Calu3 (cell line): ENCODE results near the gene CTXN1. TPM values are rescaled to one million over a fixed set of nuclear protein-coding genes. Genes with fewer than 3 reads are reported as not detected.

Experiments used
- BruUV-seq: library from RNA; stranded (reverse); fragments of 400-500 nt; replicated peaks from 2 replicates; lab custom pipeline; 2021; lab: Mats Ljungman, UMichigan
- CTCF ChIA-PET: fragments of 300-600 bp; sonication (Branson Sonifier 250); formaldehyde crosslinking; loops from one replicate; lab custom pipeline; 2022; ENCODE audit warnings: antibody characterized with exemption; lab: Charles Lee
- DNase-seq: peaks from one replicate; pipeline ENCODE4 v3.0.0; 2022
- H3K27ac Mint-ChIP-seq: one replicate; pipeline ENCODE4 v1.8.0; 2022; ENCODE audit warnings: mixed read lengths; ENCODE audit not compliant: unreplicated experiment
- H3K27me3 Mint-ChIP-seq: one replicate; pipeline ENCODE4 v1.8.0; 2022; ENCODE audit warnings: mixed read lengths; ENCODE audit not compliant: unreplicated experiment
- H3K36me3 Mint-ChIP-seq: one replicate; pipeline ENCODE4 v1.8.0; 2022; ENCODE audit warnings: mild to moderate bottlenecking, moderate library complexity, mixed read lengths; ENCODE audit not compliant: insufficient read depth, unreplicated experiment
- H3K4me1 Mint-ChIP-seq: one replicate; pipeline ENCODE4 v1.8.0; 2022; ENCODE audit warnings: mild to moderate bottlenecking, low read depth, mixed read lengths; ENCODE audit not compliant: unreplicated experiment
- H3K4me3 Mint-ChIP-seq: one replicate; pipeline ENCODE4 v1.8.0; 2022; ENCODE audit warnings: mild to moderate bottlenecking, low read depth, moderate library complexity, mixed read lengths; ENCODE audit not compliant: unreplicated experiment
- H3K9me3 Mint-ChIP-seq: one replicate; pipeline ENCODE4 v1.8.0; 2022; ENCODE audit warnings: low read depth, mixed read lengths; ENCODE audit not compliant: unreplicated experiment
- CTCF ChIP-seq: fragments of 200-600 bp; IDR thresholded peaks from one replicate; pipeline ENCODE4 v1.8.0; 2022; ENCODE audit warnings: antibody characterized with exemption; ENCODE audit not compliant: unreplicated experiment
- intact Hi-C: fragments of 100-400 bp; cut with micrococcal nuclease; formaldehyde crosslinking; loops from one replicate; pipeline ENCODE4 v1.10.0; 2022; ENCODE audit not compliant: unreplicated experiment
- total RNA-seq: library from RNA; stranded (reverse); gene quantifications from 2 replicates; pipeline ENCODE4 v1.2.3, GENCODE V29; 2022

Gene CTXN1
- total RNA-seq, 1 experiment from 2014 or later = 12.2 TPM

DNA sequence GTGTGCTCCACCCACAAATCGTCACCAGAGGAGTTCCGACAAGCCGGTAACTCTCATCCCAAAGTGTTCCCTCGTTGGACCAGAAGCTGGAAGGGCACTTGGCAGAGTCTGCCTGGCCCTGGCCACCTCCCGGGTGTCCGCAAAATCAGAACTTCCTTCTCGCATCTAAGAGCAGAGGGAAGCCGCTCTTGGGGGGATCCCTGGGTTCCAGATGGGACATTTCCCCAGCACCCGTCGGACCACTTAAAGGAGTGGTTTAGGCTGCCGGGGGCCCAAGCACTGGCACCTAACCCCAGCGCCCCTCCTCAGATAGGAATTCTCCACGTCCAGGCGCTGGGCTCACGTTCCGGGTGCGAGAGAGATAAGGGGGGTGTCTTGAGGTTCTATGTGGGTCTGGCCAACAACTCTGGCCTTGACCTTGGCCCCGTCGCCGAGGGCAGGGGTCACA, 23.1 kb downstream of the CTXN1 start:
- intact Hi-C loops = no loop called here
- H3K4me1 Mint-ChIP-seq = peaks cover 16% of the 10 kb centered on the region
- peaks cover 45% of the 10 kb centered on the region for H3K36me3 Mint-ChIP-seq
- peak overlapping the region; percentile 95 for H3K27ac Mint-ChIP-seq
- H3K27me3 Mint-ChIP-seq = no peaks in the 10 kb centered on the region
- H3K4me3 Mint-ChIP-seq = peak overlapping the region; percentile 90
- no peaks in the 10 kb centered on the region for H3K9me3 Mint-ChIP-seq
- TSS peak; percentile 81 for BruUV-seq
- CTCF ChIA-PET = interaction anchor here (0.6 to 1.5 kb wide), 4 partner anchors 8 to 33 kb away, joined by 3 to 5 read pairs (median 4); partner anchors contain the start of gene SNAPC2
- no peak for TF ChIP-seq CTCF
- DNase-seq = no peak

DNA sequence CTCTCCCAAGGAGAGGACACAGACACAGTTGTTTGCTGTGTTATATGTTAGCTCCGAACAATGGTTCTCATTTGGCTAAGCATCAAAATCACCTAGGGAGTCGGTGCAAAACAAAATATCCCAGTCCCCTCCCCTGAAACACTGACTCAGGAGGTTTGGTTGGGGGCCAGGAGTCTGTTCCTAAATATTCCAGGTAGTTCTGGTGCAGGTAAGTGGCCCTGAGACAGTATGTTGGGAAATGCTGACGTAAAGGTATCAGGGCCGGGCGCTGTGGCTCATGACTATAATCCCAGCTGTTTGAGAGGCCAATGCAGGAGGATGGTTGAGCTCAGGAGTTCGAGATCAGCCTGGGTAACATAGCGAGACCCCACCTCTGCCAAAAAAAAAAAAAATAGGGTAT, 24.6 kb downstream of the CTXN1 start:
- H3K9me3 Mint-ChIP-seq = no peaks in the 10 kb centered on the region
- no peak for DNase-seq
- intact Hi-C loops = no loop called here
- no peak overlapping the region for H3K27ac Mint-ChIP-seq
- CTCF ChIA-PET = no interaction called here
- H3K4me1 Mint-ChIP-seq = peaks cover 16% of the 10 kb centered on the region
- BruUV-seq = TSS peak; percentile 21
- peaks cover 39% of the 10 kb centered on the region for H3K36me3 Mint-ChIP-seq
- no peak for TF ChIP-seq CTCF
- H3K27me3 Mint-ChIP-seq = no peaks in the 10 kb centered on the region
- no peak overlapping the region for H3K4me3 Mint-ChIP-seq

DNA sequence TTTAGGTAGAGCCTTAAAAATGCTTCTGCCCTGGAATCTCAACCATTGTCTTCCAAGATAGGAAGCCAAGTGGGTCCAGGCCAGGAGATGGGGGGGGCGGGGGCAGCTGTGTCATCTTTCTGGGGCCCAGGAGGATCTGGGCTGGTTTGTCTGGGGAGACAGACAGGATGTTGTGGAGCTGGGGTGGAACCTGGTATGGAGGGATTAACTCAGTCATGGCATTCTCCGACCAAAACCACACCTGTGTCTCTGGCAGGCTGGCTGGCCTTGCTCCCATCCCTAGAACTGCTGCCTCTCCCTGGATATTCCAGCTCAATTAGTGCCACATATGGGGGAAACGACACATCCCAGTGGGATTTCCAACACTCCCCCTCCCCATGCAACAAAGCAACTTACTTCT, 25.0 kb downstream of the CTXN1 start:
- Mint-ChIP-seq H3K27me3 (no peaks in the 10 kb centered on the region), H3K27ac (no peak overlapping the region), H3K4me1 (peaks cover 15% of the 10 kb centered on the region), H3K9me3 (no peaks in the 10 kb centered on the region), H3K36me3 (peaks cover 34% of the 10 kb centered on the region), H3K4me3 (no peak overlapping the region)
- no TSS peak for BruUV-seq
- intact Hi-C loops = no loop called here
- DNase-seq = no peak
- CTCF ChIA-PET = no interaction called here
- no peak for TF ChIP-seq CTCF

DNA sequence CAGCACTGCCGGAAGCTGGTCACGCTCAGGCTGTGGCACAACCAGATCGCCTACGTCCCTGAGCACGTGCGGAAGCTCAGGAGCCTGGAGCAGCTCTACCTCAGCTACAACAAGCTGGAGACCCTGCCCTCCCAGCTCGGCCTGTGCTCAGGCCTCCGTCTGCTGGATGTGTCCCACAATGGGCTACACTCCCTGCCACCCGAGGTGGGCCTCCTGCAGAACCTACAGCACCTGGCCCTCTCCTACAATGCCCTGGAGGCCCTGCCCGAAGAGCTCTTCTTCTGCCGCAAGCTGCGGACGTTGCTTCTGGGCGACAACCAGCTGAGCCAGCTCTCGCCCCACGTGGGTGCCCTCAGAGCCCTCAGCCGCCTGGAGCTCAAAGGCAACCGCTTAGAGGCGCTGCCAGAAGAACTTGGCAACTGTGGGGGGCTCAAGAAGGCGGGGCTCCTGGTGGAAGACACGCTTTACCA, 25.5 kb downstream of the CTXN1 start:
- H3K4me3 Mint-ChIP-seq = no peak overlapping the region
- no peaks in the 10 kb centered on the region for H3K27me3 Mint-ChIP-seq
- no peak overlapping the region for H3K27ac Mint-ChIP-seq
- BruUV-seq = no TSS peak
- CTCF ChIA-PET = no interaction called here
- H3K9me3 Mint-ChIP-seq = no peaks in the 10 kb centered on the region
- DNase-seq = no peak
- no peak for TF ChIP-seq CTCF
- peaks cover 30% of the 10 kb centered on the region for H3K36me3 Mint-ChIP-seq
- H3K4me1 Mint-ChIP-seq = peaks cover 10% of the 10 kb centered on the region
- intact Hi-C loops = no loop called here
